K562 (cell line): ENCODE results near the gene CAB39. TPM values are rescaled to one million over a fixed set of nuclear protein-coding genes. Genes with fewer than 3 reads are reported as not detected.
A peak's percentile ranks its signal among the peaks of the same experiment; 100 is the strongest.

Source experiments
- ATAC-seq: fragments of 200-7000 bp; cut with Tn5 transposase; 3 replicates; pipeline ENCODE4 v1.9.1; 2020; ENCODE audit warnings: moderate library complexity
- BruUV-seq: library from RNA; stranded (reverse); fragments of 400-500 nt; replicated peaks from 2 replicates; lab custom pipeline; 2021; lab: Mats Ljungman, UMichigan
- CTCF ChIA-PET: fragments of 300-600 bp; formaldehyde crosslinking; extraction: SDS; loops from one replicate; lab custom pipeline; 2021; ENCODE audit warnings: low intra/inter-chr PET ratio; lab: Yijun Ruan, JAX
- POLR2A ChIA-PET: fragments of 300-600, 350-650 bp; sonication (Branson Sonifier 250); formaldehyde crosslinking; extraction: SDS; loops from one replicate; lab custom pipeline; 2021; ENCODE audit warnings: antibody characterized with exemption, inconsistent platforms; lab: Yijun Ruan, JAX
- DNase-seq, 4 experiments: peaks; one replicate each; pipeline versions ENCODE4 v3.0.0 to v3.0.0-alpha.2; 2011 to 2018; ENCODE audit warnings: low spot score in 3 of 4, mixed read lengths in 3 of 4; ENCODE audit errors: extremely low read depth in 1 of 4
- FAIRE-seq: peaks from 2 replicates; lab custom pipeline; 2011; peaks lifted over from hg19 to GRCh38; lab: Jason Lieb, UNC
- H2AFZ ChIP-seq: 2 replicates; pipeline ENCODE4 v1.6.0; 2011; ENCODE audit warnings: low read depth, low read length, control low read depth, inconsistent platforms
- H3K27ac ChIP-seq: fragments of 200-600 bp; 3 replicates; pipeline ENCODE4 v1.8.0; 2011; ENCODE audit warnings: low read depth, mild to moderate bottlenecking, control low read depth, inconsistent platforms, low read length, moderate library complexity, mixed read lengths; ENCODE audit errors: extremely low read depth
- H3K27me3 ChIP-seq, 2 experiments: fragments of 300-600 bp in 1 of 2; 2 replicates in 1 of 2; 3 replicates in 1 of 2; pipeline versions ENCODE4 v1.6.0 to v1.8.0; 2011; ENCODE audit warnings: inconsistent platforms in 2 of 2, low read length in 2 of 2, mild to moderate bottlenecking in 1 of 2, mixed read lengths in 1 of 2, moderate library complexity in 1 of 2; ENCODE audit not compliant: control insufficient read depth in 2 of 2, insufficient read depth in 2 of 2
- H3K36me3 ChIP-seq: fragments of 300-600 bp; 3 replicates; pipeline ENCODE4 v1.8.0; 2011; ENCODE audit warnings: mild to moderate bottlenecking, low read length, inconsistent platforms; ENCODE audit not compliant: control insufficient read depth, insufficient read depth
- H3K4me1 ChIP-seq, 2 experiments: fragments of 200-600 bp in 1 of 2; replicated peaks in 1 of 2; 2 replicates in 1 of 2; 3 replicates in 1 of 2; pipeline versions ENCODE4 v1.5.1 to v1.8.0; 2011; ENCODE audit warnings: inconsistent platforms in 2 of 2, low read length in 2 of 2, mild to moderate bottlenecking in 1 of 2, mixed read lengths in 1 of 2, moderate library complexity in 1 of 2; ENCODE audit not compliant: control insufficient read depth in 2 of 2, insufficient read depth in 2 of 2
- H3K4me2 ChIP-seq: 2 replicates; pipeline ENCODE4 v1.6.1; 2011; ENCODE audit warnings: low read length, control low read depth, inconsistent platforms, mixed read lengths; ENCODE audit not compliant: insufficient read depth
- H3K4me3 ChIP-seq: fragments of 200-600 bp; sonication (generic), shearing (Covaris generic); 2 replicates; pipeline ENCODE4 v1.5.1; 2016; ENCODE audit warnings: control low read depth, inconsistent platforms
- H3K79me2 ChIP-seq: fragments of 200-600 bp; 3 replicates; pipeline ENCODE4 v1.8.0; 2011; ENCODE audit warnings: low read length, inconsistent platforms; ENCODE audit not compliant: control insufficient read depth, insufficient read depth
- H3K9ac ChIP-seq, 2 experiments: 2 replicates each; pipeline versions ENCODE4 v1.6.0 to v1.6.1; 2011; ENCODE audit warnings: low read depth in 2 of 2, low read length in 2 of 2, control low read depth in 1 of 2, inconsistent platforms in 1 of 2, mild to moderate bottlenecking in 1 of 2, mixed read lengths in 1 of 2; ENCODE audit not compliant: insufficient read depth in 1 of 2
- H3K9me1 ChIP-seq: one replicate; pipeline ENCODE4 v1.6.0; 2011; ENCODE audit warnings: inconsistent platforms, mild to moderate bottlenecking, low read length, moderate library complexity; ENCODE audit not compliant: control insufficient read depth, insufficient read depth
- H3K9me3 ChIP-seq: replicated peaks from 2 replicates; pipeline ENCODE4 v1.5.1; 2011; ENCODE audit warnings: low read depth, low read length, inconsistent platforms; ENCODE audit not compliant: control insufficient read depth, insufficient read depth
- H4K20me1 ChIP-seq: replicated peaks from 2 replicates; pipeline ENCODE4 v1.6.1; 2011; ENCODE audit warnings: low read length, inconsistent platforms, mixed read lengths; ENCODE audit not compliant: control insufficient read depth, insufficient read depth
- BRD9 ChIP-seq: fragments of 450-650 bp; IDR thresholded peaks from 2 replicates; pipeline ENCODE4 v1.6.1; 2018; ENCODE audit warnings: low read depth; ENCODE audit not compliant: partially characterized antibody
- DNMT1 ChIP-seq: fragments of 450-650 bp; IDR thresholded peaks from 2 replicates; pipeline ENCODE4 v1.6.1; 2016; ENCODE audit warnings: antibody characterized with exemption, mild to moderate bottlenecking
- ESRRB ChIP-seq: fragments of 250-450 bp; sonication (Bioruptor Pico); IDR thresholded peaks from 2 replicates; pipeline ENCODE4 v1.5.0; 2020; ENCODE audit warnings: mild to moderate bottlenecking, moderate library complexity, borderline replicate concordance
- ILK ChIP-seq: fragments of 450-650 bp; IDR thresholded peaks from 2 replicates; pipeline ENCODE4 v1.6.1; 2016; ENCODE audit warnings: missing genetic modification characterization, low read depth, mild to moderate bottlenecking, missing compliant biosample characterization, moderate library complexity, borderline replicate concordance
- MAFG ChIP-seq: fragments of 450-650 bp; conservative IDR thresholded peaks from 2 replicates; pipeline ENCODE4 v1.6.1; 2016; ENCODE audit warnings: missing genetic modification characterization, missing compliant biosample characterization
- MCM5 ChIP-seq: fragments of 450-650 bp; IDR thresholded peaks from 2 replicates; pipeline ENCODE4 v1.6.1; 2016; ENCODE audit warnings: low read depth
- MEIS2 ChIP-seq: fragments of 450-650 bp; IDR thresholded peaks from 2 replicates; pipeline ENCODE4 v1.6.1; 2014; ENCODE audit warnings: mild to moderate bottlenecking; ENCODE audit not compliant: partially characterized antibody
- RAD21 ChIP-seq, 2 experiments: fragments of 250-450 bp in 1 of 2; fragments of 450-650 bp in 1 of 2; sonication (Bioruptor Pico) in 1 of 2; formaldehyde crosslinking in 1 of 2; IDR thresholded peaks in 1 of 2; conservative IDR thresholded peaks in 1 of 2; 2 replicates each; pipeline versions ENCODE4 v1.4.0 to v1.8.0; 2020 to 2022; ENCODE audit warnings: mild to moderate bottlenecking in 2 of 2, moderate library complexity in 1 of 2
- RCOR1 ChIP-seq, 2 experiments: IDR thresholded peaks; 2 replicates each; pipeline ENCODE4 v1.6.1; 2012; ENCODE audit warnings: low read depth in 2 of 2, low read length in 2 of 2, borderline replicate concordance in 1 of 2, improper control_type of control experiment in 1 of 2
- SMC3 ChIP-seq: conservative IDR thresholded peaks from 2 replicates; pipeline ENCODE4 v1.6.1; 2011; ENCODE audit warnings: low read depth, low read length, improper control_type of control experiment; ENCODE audit not compliant: insufficient read depth
- SRSF3 ChIP-seq: fragments of 200-400 bp; formaldehyde crosslinking; IDR thresholded peaks from 2 replicates; pipeline ENCODE4 v1.6.1; 2016; ENCODE audit warnings: mild to moderate bottlenecking, low read length, moderate library complexity; ENCODE audit not compliant: insufficient read depth
- TCF3 ChIP-seq: sonication (generic); formaldehyde crosslinking; IDR thresholded peaks from 2 replicates; pipeline ENCODE4 v1.4.0; 2020; ENCODE audit warnings: mild to moderate bottlenecking, missing genetic modification reagents
- ZFX ChIP-seq: sonication (generic); formaldehyde crosslinking; IDR thresholded peaks from 2 replicates; pipeline ENCODE4 v1.8.0; 2022; ENCODE audit warnings: mild to moderate bottlenecking, missing genetic modification reagents, moderate library complexity
- ZNF398 ChIP-seq: fragments of 250-450 bp; sonication (Bioruptor Pico); IDR thresholded peaks from 2 replicates; pipeline ENCODE4 v1.8.0; 2021; ENCODE audit warnings: moderate library complexity, mild to moderate bottlenecking, inconsistent platforms
- ZNF511 ChIP-seq: sonication (generic); formaldehyde crosslinking; IDR thresholded peaks from 2 replicates; pipeline ENCODE4 v1.8.0; 2022; ENCODE audit warnings: mild to moderate bottlenecking, missing genetic modification reagents
- ZNF717 ChIP-seq: fragments of 250-450 bp; sonication (Bioruptor Pico); IDR thresholded peaks from 2 replicates; pipeline ENCODE4 v1.5.0; 2021
- WGBS: fragments of 100-300 bp; shearing (Covaris generic); methylation state at CpG from one replicate; pipeline ENCODE4 v1.1.6; 2016; ENCODE audit warnings: low coverage, mixed read lengths; ENCODE audit not compliant: insufficient coverage; ENCODE audit errors: missing lambda C conversion rate; 5-methylcytosine and 5-hydroxymethylcytosine counted together
- in situ Hi-C: fragments of 300-500 bp; cut with MboI; formaldehyde crosslinking; loops from 4 replicates; pipeline ENCODE4 v1.15.0; 2018; ENCODE audit warnings: inconsistent platforms, mixed read lengths
- intact Hi-C: fragments of 100-400 bp; cut with micrococcal nuclease; formaldehyde crosslinking; loops from 2 replicates; pipeline ENCODE4 v1.14.2; 2022
- polyA plus RNA-seq, 8 experiments: library from polyadenylated mRNA; depleted of rRNA in 4 of 8; stranded (reverse) in 5 of 8; unstranded in 3 of 8; fragments of >200 nt; fragmentation: Nextera tagmentation in 2 of 8; fragmentation: Illumina TruSeq in 1 of 8; extraction: Ambion mirVana in 2 of 8; extraction: Trizol in 1 of 8; gene quantifications; 2 replicates each; pipeline versions ENCODE4 v1.2.1 to v1.2.3, GENCODE V29; 2011 to 2014; ENCODE audit warnings: inconsistent platforms in 1 of 8, missing spikeins in 1 of 8
- total RNA-seq, 7 experiments: library from RNA; depleted of rRNA in 6 of 7; stranded (reverse); fragments of >200 nt in 6 of 7; fragmentation: Illumina TruSeq in 2 of 7; extraction: Trizol in 2 of 7; gene quantifications; 2 replicates each; pipeline versions ENCODE4 v1.2.1 to v1.2.3, GENCODE V29; 2011 to 2021; ENCODE audit warnings: low replicate concordance in 1 of 7

CAB39 gene
- total and polyA plus RNA-seq, 9 of the 15 experiments (the other 6 are each of a cell fraction or from before 2014, with no cell fraction given) = 27.2 to 94.4 (median 70.1) TPM

GRCh38 chr2:230847883-230848388, 135.3 kb downstream of the CAB39 start (continued):
- TF ChIP-seq SRSF3 (no peak), RCOR1 (IDR thresholded peaks at IDR 0.05; ENCODE audit: borderline replicate concordance in 1 of 2, low read depth in 2 of 2, low read length in 2 of 2) (0 out of 4 replicates have a peak, but pooled peaks of 1 of the 2 experiments have one; percentile 21), ZNF511 (no peak)

- Histone ChIP-seq H3K4me2 (no peak overlapping the region), H4K20me1 (no peaks in the 10 kb centered on the region), H3K9ac (no peak overlapping the region), H3K9me1 (no peaks in the 10 kb centered on the region), H3K4me1 (peaks cover 0 to 14% of the 10 kb centered on the region in 2 experiments; a peak in 2 of 5 replicates), H3K9me3 (no peaks in the 10 kb centered on the region), H3K27ac (no peak overlapping the region), H2AFZ (no peak overlapping the region), H3K79me2 (no peaks in the 10 kb centered on the region), H3K27me3 (peaks cover 0 to 12% of the 10 kb centered on the region in 2 experiments; a peak in 3 of 5 replicates), H3K36me3 (no peaks in the 10 kb centered on the region), H3K4me3 (no peak overlapping the region)
- POLR2A ChIA-PET = no interaction called here
- in situ Hi-C loops (no loop called here), intact Hi-C loops (loop anchor here (5.0 kb wide), 1 partner anchor 138 kb away; no protein-coding TSS in a partner anchor)
- BruUV-seq = no TSS peak
- DNase-seq (peak; percentile 69 to 76 (median 71)), ATAC-seq (peak; percentile 85), FAIRE-seq (no peak)
- WGBS = 32% methylated on average over 21 of the region's 40 CpGs
- CTCF ChIA-PET = no interaction called here
- TF ChIP-seq SMC3 (peak; percentile 30; the same call in 1 of the 2 replicates), MAFG (tag) (no peak), ILK (tag) (no peak), ZNF717 (no peak), TCF3 (CRISPR knock-in tag) (no peak), ZNF398 (CRISPR knock-in tag) (no peak), ESRRB (no peak), BRD9 (no peak), MCM5 (no peak), DNMT1 (no peak), MEIS2 (peak; percentile 76), RAD21 (CRISPR knock-in tag; conservative IDR thresholded peaks at IDR 0.05 in 1 of 2, IDR thresholded peaks at IDR 0.05 in 1 of 2) (peak in 1 of 2 experiments; percentile 13; a peak in 1 of 4 replicates), ZFX (CRISPR knock-in tag) (no peak)
Observed at GRCh38 chr2:230849633-230850357, 137.2 kb downstream of the CAB39 start.
